AG09319 (cell line): ENCODE results near the gene ABCB11.
"Not testable (repeated sequence)": the region's sequence is repeated elsewhere in the genome, so short reads cannot be mapped to it uniquely, and the experiment has no call there.

Experiments used
- DNase-seq: peaks from one replicate; pipeline ENCODE4 v3.0.0-alpha.2; 2010; ENCODE audit warnings: low read depth; ENCODE audit errors: extremely low read depth
- CTCF ChIP-seq: IDR thresholded peaks from 2 replicates; pipeline ENCODE4 v1.5.1; 2011; ENCODE audit warnings: low read depth, mild to moderate bottlenecking, inconsistent platforms, low read length, moderate library complexity

Gene ABCB11

GRCh38 chr2:169071455-169071854 lies 40.3 kb upstream of the ABCB11 start:
- TF ChIP-seq CTCF: no peak
- DNase-seq: no peak

GRCh38 chr2:169069833-169070232 lies 38.7 kb upstream of the ABCB11 start:
- no peak for DNase-seq
- TF ChIP-seq CTCF: no peak

- TF ChIP-seq CTCF: no peak
- DNase-seq: no peak
These were observed 38.2 kb upstream of the ABCB11 start, which contains the start of gene DHRS9 for GRCh38 chr2:169069341-169069740. Gene DHRS9 (plus strand): TSS chr2:169069563. CDS start chr2:169081582, 12,019 bp downstream.

GRCh38 chr2:169066897-169067296 lies 35.8 kb upstream of the ABCB11 start:
- DNase-seq: no peak
- TF ChIP-seq CTCF: no peak

GRCh38 chr2:169065864-169066517 lies 34.9 kb upstream of the ABCB11 start:
- no peak for TF ChIP-seq CTCF
- DNase-seq: no peak

- no peak for DNase-seq
- no peak for TF ChIP-seq CTCF
These were observed 34.3 kb upstream of the ABCB11 start for GRCh38 chr2:169065422-169065821.

- not testable (repeated sequence) for DNase-seq
These were observed 33.1 kb upstream of the ABCB11 start for GRCh38 chr2:169064199-169064598.

GRCh38 chr2:169054575-169054974 lies 23.5 kb upstream of the ABCB11 start:
- not testable (repeated sequence) for DNase-seq
